ENCODE results near the gene CDC14B.

DNA sequence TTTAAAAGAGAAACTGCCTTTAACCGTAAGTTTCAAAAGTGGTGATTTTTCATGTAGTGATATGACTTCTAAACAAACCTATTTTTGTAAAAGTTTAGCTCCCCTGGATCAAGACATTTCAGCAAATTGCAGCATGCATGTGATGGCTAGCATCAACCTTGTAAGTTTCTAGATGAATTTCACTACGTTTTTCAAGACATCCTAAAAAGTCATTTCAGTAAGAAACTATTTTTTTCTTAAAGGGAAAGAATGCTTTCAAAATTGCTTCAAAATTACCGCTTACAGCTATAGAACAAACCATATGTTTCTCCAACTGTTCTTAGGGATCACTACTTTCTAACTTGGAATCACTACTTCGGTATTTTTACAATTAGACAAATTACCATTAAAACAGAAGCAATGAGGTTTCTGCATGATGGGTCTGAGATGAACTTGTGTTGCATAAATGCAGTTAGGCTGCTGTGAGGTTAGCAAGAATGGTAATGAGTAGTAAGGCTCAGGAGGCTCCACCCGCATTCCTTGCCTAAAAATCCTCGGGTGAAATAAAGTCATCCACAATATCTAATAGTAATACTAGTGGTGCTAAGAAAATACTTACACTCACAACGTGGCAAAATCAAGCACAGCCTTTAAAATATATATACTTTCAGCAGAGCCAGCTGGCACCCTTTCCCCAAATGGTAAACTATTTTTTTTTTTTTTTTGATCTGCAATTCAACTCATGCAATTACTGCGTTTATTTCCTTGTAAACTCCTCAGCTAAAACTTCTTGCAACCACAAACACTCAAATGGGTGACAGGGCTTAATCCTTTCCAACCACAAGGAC is 53.8 kb downstream of the CDC14B start:
- TF ChIP-seq GATA2 (IDR thresholded peaks at IDR 0.05; ENCODE audit: low read depth, low read length) (no peak), GATA3 (IDR thresholded peaks at IDR 0.05; ENCODE audit: low read depth, low read length) (no peak)
